GM21528 (cell line): ENCODE data around the gene FDX2.
"Not testable (repeated sequence)": the region's sequence is repeated elsewhere in the genome, so short reads cannot be mapped to it uniquely, and the experiment has no call there.

Experiments
- ATAC-seq: cut with Tn5 transposase; IDR thresholded peaks from one replicate; pipeline ENCODE4 v1.9.1; 2021; ENCODE audit warnings: mild to moderate bottlenecking, moderate library complexity; ENCODE audit not compliant: unreplicated experiment, low FRiP score

FDX2 gene

DNA sequence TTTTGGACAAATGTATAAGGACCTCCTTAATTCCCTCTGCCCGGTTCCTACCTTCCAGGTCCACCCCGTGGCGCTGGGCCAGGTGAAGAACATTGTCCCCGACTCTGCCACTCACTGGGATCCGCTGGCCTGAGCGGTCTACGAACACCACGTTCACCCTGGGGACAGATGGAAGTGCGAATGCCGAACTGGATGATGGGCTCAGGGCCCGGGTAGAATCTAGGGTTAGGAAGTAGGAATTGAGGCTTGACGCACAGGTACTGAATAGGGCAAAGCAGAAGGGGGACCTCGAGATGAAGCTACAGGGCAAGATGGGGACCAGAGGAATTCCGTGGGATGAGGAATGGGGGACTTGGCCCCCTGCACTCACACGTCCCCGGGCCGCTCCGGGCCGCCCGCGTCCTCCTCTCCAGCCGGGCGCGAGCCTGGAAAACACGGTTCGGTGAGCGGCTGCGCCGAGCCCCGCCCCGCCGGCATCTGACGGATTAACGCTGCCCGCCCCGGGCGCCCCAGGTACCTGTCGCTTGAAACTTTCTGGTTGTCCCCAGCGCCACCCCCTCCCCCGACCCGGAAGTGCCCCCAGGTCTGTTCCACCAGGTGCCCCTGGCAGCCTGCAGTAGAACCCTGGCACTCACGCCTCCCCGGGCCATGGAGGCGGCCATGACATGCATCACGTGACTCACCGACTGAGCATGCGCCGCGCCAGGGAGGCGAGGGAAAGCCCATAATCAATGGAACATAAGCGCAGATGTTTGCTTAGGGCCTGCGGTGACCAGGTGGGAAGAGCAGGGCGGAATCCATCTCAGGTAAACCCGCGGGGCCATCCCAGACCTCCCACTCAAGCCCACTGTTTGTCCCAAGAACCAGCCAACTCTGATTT, at the start of gene FDX2:
TSS of gene FDX2 (minus strand) at position 681 of the 880 bp plus-strand sequence. CDS start at position 662, 19 bp downstream.
- ATAC-seq = peak; percentile 49

DNA sequence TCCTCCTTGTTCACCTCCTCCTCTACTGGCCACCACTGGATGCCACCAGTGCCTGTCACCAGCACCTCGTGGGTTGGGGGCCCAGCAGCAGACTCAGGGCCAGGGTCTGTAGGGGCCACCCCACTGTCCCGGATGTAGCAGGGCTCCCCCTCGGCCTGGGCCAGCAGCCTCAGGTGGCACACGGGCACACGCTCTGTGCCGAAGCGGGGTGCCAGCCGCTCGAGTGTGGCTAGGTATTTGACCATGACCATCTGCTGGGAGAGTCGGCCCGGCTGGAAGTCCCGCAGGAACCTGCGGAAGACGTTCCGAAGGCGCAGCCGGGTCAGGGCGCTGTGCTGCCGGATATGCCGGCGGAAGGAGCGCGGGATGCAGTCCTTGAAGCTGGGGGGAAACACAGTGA, 49.7 kb upstream of the FDX2 start:
- ATAC-seq = no peak

DNA sequence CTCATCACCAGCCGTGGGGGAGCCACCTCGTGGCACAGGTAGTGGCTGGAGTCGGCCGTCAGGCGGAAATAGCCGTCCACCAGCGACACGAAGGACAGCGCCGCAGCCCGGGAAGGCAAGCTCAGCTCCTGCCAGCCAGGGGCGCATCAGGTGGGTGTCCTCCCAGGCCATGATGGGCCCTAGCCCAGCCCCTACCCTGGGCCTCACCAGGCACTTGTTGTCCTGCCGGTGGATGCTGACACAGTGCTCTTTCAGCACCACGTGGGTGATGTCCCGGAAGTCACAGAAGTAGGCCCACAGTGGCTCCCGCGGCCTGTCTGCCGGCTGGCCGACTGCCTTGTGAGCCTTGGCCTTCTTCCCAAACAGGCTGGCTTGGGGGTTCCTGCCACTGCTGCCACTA, 48.8 kb upstream of the FDX2 start:
- ATAC-seq = no peak

DNA sequence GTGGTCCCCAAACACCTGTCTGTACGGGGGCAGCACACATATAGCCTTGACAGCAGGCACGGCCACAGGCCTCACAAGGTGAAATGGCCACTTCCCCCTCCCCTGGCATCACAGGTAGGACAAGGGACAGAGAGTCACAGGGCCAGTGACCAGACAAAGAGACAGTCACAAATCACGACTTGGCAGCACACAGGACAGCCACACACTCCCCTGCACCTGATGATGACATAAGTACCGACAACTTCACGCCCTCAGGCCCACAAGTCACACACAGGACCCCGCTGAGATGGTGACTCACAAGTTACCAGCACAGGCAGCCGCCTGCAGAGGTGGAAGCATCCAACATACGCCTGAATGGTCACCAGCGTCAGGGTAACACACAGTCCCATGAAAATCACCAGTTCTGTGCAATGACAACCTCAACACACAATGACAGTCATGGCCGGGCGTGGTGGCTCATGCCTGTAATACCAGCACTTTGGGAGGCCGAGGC, 48.0 kb upstream of the FDX2 start:
- ATAC-seq = no peak

DNA sequence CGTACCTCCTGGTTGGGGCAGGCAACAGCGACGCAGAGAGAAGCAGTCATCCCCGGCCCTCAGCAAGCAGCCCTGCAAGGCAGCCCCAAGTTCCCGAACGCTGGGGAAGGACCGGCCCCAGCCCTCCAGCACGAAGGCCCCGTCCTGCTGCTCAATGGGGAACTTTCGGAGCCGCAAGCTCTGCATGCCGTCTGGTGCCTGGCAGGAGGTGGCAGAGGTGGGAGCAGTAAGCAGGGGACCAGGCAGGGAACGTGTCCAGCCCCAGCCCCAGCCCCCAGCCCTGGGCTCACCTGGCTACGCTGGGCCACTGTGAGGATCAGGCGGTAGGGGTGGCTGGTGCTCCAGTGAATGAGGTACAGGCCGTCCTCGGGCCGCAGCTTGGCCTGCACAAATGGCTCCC, 46.4 kb upstream of the FDX2 start:
- ATAC-seq = no peak

DNA sequence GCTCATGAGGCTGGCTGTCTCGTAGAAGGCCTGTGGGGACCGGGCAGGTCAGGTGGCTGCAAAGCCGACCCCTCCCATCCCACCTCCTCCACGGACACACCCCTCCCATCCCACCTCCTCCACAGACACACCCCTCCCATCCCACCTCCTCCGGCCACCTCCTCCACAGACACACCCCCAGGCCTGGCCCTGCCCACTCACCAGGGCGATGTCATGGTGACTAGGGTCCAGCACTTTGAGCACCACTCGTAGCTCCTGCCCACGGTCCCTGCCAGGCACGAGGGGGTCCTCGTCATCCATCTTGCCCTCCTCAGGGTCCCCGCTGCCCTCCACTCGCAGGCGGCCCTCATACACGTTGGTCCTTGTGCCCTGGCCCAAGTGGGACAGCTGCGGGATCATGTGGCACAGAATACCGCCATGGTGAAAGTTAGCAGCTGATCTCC, 45.8 kb upstream of the FDX2 start:
- ATAC-seq = no peak

DNA sequence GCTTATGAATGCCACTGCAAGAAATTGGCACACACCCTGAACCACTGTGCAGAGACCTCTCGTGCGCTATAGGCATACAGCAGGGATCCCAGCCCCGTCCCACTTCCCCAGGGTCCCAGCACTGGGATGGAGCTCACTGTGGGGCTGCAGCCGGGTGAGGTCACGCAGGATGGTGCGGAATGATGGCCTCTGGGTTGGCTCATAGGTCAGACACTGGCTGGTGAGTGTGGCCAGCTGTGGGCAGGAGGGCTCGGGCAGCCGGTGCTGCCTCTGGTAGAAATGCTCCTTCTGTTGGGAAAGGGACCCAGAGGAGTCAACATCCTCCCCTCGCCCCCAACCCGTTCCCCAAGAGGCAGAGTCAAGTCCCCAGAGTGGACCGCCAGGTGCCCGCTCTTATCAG, 40.6 kb upstream of the FDX2 start:
- no peak for ATAC-seq

DNA sequence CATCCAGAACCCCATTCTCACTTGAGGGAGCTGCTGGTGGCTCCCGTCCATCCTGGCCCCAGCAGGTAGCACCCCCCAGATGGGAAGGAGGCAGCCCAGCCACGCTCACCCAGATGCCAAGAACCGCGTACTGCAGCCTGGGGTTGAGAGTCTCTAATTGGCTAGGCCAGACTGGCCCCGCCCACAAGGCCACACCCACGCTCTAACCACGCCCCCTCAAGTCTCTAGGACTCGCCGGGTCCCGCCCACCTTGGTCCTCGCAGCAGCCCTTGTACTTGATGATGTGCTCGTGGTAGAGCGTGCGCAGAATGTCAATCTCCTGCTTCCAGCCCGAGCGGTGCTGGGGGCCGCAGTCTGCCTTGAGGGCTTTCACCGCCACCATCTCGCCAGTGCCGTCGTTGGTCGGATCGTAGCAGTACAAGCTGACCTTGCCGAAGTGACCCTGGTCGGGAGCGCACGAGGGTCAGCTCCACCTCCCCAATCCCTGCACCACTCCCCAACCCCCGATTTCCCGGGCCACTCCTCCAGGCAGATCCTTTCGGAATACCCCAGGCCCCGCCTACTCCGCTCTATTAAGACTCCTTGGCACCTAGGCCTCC, 38.1 kb upstream of the FDX2 start:
- ATAC-seq = no peak

DNA sequence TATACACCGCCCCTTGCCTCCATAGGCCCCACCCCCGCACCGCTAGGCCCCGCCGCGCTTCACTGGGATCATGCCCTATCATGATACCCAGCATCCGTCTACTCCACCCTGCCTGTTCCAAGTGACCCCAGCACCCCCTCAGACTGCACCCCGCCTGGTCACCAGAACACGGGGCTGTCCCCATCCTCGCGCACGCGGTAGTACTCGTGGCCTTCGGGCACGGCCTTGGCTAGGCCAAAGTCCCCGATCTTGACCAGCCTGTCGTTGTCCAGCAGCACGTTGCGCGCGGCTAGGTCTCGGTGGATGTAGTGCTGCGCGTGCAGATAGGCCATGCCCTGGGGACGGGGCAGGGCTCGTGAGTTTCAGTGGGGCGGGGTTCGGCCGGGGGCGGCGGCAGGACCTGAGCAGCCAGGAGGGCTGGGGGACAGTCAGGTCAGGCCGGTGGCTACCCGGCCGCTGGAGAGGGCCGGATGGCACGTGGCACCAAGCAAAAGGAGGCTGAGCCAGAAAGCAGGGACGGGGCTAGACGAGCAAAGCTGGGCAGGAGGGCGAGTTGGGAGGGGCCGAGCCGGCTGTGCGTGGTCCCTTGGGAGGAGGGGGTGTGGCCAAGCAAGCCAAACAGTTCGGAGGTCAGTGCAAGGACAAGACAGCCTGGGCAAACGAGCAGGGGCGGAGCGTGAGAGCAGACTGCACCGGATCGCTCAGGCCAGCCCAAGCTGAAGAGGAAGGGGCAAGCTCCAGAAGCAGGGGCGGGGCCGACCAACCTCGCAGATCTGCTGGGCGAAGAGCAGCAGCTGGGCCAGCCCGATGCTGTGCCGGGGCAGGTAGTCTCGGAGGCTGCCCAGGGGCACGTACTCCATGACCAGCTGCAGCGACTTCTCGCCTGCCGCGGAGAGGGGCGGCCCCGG, 37.2 kb upstream of the FDX2 start:
- ATAC-seq = no peak

DNA sequence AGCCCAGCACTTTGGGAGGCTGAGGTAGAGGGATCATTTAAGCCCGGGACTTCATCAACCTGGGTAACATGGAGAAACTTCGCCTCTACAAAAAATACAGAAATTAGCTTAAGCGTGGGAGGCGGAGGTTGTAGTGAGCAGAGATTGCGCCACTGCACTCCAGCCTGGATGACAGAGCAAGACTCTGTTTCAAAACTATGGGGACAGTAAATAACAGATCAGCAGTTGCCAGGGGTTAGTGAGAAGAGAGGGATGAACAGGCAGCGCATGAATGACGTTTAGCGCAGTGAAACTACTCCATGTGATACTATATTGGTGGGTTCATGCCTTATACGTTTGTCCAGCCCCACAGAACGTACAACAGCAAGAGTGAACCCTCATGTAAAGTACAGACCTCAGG, 30.7 kb upstream of the FDX2 start:
- ATAC-seq = no peak

DNA sequence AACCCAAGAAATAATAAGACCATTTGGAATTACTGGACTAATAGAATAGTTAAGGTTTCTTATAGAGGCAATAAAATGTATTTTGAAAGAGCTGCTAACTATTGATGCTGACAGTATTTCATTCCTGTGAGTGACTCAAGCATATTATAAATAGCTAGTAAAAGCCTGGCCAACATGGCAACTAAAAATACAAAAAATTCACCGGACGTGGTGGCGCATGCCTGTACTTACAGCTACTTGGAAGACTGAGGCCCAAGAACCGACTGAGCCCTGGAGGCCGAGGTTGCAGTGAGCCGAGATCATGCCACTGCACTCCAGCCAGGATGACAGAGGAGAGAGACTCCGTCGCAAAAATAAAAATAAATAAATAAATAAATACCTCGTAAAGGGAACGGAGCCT, 29.0 kb upstream of the FDX2 start:
- no peak for ATAC-seq

DNA sequence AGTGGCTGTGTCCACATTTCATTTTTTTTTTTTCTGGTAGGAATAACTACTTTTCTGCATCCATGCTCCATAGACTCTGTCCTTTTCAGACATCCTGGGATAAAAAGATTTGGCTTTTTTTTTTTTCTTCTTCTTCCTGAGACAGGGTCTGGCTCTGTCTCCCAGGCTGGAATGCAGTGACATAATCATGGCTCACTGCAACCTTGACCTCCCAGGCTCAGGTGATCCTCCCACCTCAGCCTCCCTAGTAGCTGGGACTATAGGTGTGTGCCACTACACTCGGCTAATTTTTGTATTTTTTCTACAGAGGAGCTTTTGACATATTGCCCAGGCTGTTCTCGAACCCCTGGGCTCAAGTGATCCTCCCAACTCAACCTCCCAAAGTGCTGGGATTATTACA, 27.7 kb upstream of the FDX2 start:
- ATAC-seq = no peak

DNA sequence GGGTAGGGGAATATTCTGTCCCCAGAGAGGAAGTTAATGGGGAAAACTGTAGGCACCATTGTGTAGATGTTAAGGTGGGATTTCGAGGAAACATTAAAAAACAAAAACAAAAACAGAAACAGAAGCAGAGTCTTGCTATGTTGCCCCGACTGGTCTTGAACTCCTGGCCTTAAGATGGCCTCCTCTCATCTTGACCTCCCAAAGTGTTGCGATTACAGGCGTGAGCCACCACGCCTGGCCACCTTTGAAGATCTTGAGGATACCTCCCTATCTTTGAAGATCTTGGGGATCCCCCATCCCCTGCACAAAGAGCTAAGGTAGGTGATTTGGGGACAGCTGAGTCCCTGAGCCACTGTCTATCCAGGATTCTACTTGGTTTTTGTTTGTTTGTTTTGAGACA, 24.2 kb upstream of the FDX2 start:
- no peak for ATAC-seq

DNA sequence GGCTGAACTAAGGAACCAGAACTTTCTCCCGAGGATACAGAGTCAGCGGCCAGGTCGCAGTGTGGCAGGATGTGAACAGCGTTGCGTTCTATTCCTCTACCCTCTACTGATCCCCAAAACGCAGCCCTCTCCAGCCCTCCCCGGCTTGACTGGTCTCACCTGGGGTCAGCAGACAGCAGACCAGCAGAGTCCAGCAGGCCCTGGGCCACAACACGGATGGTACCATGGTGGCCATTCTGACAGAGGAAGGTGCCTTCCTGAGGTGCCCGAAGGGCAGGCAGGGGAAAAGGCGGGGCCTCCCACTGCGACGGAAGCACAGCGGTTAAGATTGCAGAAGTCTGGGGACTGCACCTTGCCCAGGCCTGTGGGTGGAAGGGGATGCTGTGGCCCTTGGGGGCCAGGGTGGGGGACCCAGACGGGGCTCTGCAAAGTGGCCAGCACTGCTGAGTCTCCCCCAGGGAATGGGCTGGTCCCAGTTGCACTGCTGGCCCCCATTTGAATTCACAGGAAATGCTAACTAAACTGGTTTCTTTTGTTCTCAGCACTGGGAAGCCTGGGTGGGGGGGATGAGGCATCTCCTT, 23.7 kb upstream of the FDX2 start, which contains the start of gene ICAM3:
TSS of gene ICAM3 (minus strand) at position 245 of the 581 bp plus-strand sequence. CDS start at position 235, 10 bp downstream.
- no peak for ATAC-seq

DNA sequence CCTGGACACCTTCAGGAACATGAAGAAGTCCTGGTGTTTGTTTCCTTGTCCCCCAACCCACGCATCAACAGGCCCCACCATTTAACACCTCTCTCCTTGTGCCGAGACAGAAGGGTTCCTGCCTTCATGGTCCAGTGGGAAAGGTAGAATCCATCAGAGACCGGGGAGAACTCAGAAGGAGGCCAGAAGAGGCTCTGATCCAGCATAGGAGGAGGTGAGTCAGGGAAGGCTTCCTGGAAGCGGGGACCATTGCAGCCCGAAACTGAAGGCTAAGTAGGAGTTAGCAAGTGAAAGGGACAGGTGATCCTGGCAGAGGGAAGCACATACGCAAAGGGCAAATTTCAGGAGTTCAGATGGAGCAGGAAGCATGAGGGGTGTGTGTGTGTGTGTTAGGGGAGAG, 23.1 kb upstream of the FDX2 start:
- ATAC-seq = no peak

DNA sequence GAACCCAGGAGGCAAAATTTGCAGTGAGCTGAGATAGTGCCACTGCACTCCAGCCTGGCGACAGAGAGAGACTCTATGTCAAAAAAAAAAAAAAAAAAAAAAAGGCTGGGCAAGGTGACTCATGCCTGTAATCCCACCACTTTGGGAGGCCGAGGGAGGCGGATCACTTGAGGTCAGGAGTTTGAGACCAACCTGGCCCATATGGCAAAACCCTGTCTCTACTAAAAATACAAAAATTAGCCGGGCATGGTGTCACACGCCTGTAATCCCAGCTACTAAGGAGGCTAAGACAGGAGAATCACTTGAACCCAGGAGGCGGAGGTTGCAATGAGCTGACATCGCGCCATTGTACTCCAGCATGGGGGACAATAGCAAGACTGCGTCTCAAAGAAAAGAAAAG, 20.9 kb upstream of the FDX2 start:
- not testable (repeated sequence) for ATAC-seq

DNA sequence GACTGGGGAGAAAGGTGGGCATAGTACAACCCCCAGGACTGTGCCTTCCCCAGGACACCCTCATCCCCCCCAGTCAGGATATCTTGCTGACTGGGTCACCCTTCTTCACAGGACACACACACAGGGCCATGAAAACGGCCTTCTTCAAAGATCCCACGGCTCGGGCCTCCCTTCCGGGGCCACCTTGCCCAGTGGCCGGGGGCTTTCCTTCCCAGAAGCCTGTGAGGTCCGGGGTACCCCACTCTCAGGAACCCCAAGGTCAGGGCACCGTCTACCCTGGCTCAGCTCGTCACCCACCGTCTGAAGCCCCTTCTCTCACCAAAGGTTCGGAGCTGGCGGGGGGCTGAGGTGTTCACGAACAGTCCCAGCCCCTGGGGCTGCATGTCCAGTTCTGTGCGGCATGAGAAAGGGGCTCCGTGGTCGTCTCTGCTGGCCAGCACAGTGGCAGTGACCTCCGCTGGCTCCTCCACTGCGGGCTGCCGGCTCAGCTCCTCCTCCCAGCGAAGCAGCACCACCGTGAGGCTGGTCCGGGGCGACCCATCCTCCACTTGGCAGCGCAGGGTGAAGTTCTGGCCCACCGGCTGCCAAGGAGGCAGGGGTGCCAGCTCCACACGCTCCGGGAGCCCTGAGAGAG, 19.7 kb upstream of the FDX2 start:
- ATAC-seq = no peak

DNA sequence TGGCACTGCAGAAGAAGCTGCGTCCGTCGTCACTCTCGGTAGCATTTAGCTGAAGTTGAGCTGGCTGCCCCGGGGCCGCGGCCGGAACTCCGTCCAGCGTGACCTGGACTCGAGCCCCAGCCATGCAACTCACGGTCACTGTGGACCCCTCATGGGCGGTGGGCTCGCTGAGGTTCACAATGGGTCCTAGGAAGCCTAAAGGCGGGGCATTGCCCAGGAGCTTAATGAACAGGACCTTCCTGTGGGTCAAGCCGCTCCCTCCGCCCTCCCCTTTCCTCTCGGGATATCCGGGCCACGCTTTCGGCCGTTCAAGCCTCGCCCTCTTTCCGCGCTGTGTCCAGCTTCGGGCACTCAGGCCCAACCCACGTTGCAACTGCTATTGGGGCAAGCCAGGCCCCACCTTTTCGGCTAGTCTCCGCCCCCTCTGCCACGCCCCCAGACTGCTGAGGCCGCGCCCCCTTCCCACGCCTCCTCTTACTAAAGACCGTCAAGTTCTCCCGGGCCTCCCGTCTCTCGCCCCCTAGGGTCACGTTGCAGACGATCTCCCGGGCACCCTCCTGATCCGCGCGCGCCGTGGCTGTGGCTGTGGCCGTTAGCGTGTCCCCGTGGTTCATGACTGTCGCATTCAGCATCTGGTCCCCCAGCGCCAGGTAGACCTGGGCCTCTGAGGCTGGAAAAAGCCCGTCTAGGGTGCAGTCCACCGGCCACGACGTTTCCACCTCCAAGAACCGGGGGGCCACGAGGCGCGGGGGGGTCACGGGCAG, 19.0 kb upstream of the FDX2 start:
- ATAC-seq = no peak
